ENCODE measurements around the gene ZNF710. TPM values are rescaled to one million over a fixed set of nuclear protein-coding genes. Genes with fewer than 3 reads are reported as not detected.

ZNF710 gene
- total RNA-seq, 4 donors from 2014 or later, result 19.2 to 32.1 (median 25.0) TPM

DNA sequence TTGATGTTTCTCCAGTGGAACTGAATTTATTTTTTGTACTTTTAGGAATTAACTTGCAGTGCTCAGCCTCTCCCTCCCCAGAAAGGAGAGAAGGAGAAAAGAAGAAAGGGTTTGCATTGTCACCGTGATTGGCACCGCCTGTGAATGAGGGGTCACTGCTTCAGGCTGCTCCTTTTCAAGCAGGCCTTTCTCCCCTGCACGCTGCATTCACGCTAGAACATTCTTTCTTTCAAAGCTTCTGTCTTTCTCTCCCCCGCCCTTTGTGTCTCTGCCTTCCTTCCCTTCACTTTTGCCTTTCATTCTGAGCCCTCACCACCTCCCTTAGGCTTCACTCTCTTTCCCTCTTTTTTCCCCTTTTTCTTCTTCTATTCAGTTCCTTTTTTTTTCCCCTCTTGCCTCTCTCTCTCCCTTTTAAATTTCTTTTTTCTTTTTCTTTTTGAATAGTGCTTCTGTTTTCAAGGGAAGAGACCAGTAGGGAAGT lies 42.4 kb downstream of the ZNF710 start:
- no peak overlapping the region for H3K27ac ChIP-seq
- TF ChIP-seq, protein P1, sequence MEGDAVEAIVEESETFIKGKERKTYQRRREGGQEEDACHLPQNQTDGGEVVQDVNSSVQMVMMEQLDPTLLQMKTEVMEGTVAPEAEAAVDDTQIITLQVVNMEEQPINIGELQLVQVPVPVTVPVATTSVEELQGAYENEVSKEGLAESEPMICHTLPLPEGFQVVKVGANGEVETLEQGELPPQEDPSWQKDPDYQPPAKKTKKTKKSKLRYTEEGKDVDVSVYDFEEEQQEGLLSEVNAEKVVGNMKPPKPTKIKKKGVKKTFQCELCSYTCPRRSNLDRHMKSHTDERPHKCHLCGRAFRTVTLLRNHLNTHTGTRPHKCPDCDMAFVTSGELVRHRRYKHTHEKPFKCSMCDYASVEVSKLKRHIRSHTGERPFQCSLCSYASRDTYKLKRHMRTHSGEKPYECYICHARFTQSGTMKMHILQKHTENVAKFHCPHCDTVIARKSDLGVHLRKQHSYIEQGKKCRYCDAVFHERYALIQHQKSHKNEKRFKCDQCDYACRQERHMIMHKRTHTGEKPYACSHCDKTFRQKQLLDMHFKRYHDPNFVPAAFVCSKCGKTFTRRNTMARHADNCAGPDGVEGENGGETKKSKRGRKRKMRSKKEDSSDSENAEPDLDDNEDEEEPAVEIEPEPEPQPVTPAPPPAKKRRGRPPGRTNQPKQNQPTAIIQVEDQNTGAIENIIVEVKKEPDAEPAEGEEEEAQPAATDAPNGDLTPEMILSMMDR (IDR thresholded peaks at IDR 0.05), result no peak
- no peak for TF ChIP-seq EP300 (IDR thresholded peaks at IDR 0.05)
- TF ChIP-seq POLR2AphosphoS5 (IDR thresholded peaks at IDR 0.05), result no peak

DNA sequence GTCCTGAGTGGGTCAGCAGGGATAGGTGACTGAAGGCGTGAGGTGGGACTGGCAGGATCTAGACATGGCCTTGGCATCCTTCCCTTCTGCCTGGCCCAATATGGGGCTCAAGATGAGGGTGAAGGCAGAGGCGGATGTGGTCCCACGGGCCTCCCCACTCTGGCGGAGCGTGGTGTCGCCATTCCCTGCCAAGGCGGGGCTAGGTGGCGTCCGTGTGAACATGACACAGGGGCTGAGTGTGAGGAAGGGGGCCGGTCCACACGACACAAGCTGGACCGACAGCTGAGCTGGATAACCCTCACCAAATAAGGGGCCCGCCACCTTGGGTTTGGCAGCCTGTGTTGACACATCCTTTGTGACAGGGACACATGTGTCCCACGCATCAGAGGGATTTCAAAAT lies 43.1 kb downstream of the ZNF710 start:
- Histone ChIP-seq H3K4me1 (peaks cover 67% of the 10 kb centered on the region), H3K4me3 (no peak overlapping the region), H3K27me3 (no peaks in the 10 kb centered on the region), H3K36me3 (no peaks in the 10 kb centered on the region), H3K9me3 (no peaks in the 10 kb centered on the region), H3K27ac (no peak overlapping the region)
- TF ChIP-seq, protein P1 (IDR thresholded peaks at IDR 0.05), result no peak
- TF ChIP-seq EP300 (IDR thresholded peaks at IDR 0.05) (no peak), POLR2A (IDR thresholded peaks at IDR 0.05) (no peak), POLR2AphosphoS5 (IDR thresholded peaks at IDR 0.05) (no peak)
- 91% methylated on average over 14 of the region's 14 CpGs for WGBS
- no peak for DNase-seq (ENCODE audit: low spot score in 2 of 2)

More for the DNA sequence above, 42.4 kb downstream of the ZNF710 start:
- Histone ChIP-seq H3K4me1 (peaks cover 64% of the 10 kb centered on the region), H3K9me3 (no peaks in the 10 kb centered on the region), H3K36me3 (no peaks in the 10 kb centered on the region), H3K27me3 (no peaks in the 10 kb centered on the region), H3K4me3 (no peak overlapping the region)
- 89% methylated on average over 5 of the region's 5 CpGs for WGBS
- no peak for DNase-seq (ENCODE audit: low spot score in 2 of 2)

GRCh38 chr15:90044916-90045371 lies 43.8 kb downstream of the ZNF710 start:
- WGBS, result 99% methylated on average over 4 of the region's 4 CpGs
- no peak for DNase-seq (ENCODE audit: low spot score in 2 of 2)
- peaks cover 60% of the 10 kb centered on the region for H3K4me1 ChIP-seq
- no peak overlapping the region for H3K4me3 ChIP-seq
- H3K27me3 ChIP-seq, result no peaks in the 10 kb centered on the region
- H3K9me3 ChIP-seq, result no peaks in the 10 kb centered on the region
- TF ChIP-seq POLR2AphosphoS5 (IDR thresholded peaks at IDR 0.05), result no peak
- TF ChIP-seq EP300 (IDR thresholded peaks at IDR 0.05), result no peak
- TF ChIP-seq, protein P1 (IDR thresholded peaks at IDR 0.05), result no peak
- no peak for TF ChIP-seq POLR2A (IDR thresholded peaks at IDR 0.05)
- no peak overlapping the region for H3K27ac ChIP-seq
- H3K36me3 ChIP-seq, result no peaks in the 10 kb centered on the region

DNA sequence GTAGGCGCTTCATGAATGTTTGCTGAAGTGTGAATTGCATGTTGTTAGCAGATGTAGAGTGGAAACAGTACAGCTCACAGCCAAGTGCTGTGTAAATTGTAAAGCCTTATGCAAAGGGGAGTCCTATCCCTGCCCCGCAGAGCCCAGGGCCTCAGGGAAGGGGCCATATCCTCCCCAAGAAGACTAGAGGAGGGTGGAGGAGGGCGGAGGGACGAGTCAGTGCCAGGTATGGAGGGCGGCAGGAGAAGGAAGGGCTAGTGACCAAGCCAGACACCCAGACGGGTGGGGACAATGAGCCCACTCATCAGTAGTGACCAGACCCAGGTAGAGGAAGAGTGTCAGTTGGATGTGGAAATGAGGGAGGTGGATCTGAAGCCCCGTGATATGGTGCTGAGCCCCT lies 45.2 kb downstream of the ZNF710 start:
- H3K4me3 ChIP-seq, result no peak overlapping the region
- TF ChIP-seq POLR2AphosphoS5 (IDR thresholded peaks at IDR 0.05) (no peak), EP300 (IDR thresholded peaks at IDR 0.05) (no peak)
- TF ChIP-seq, protein P1 (IDR thresholded peaks at IDR 0.05), result no peak
- H3K27me3 ChIP-seq, result no peaks in the 10 kb centered on the region
- 60% methylated on average over 7 of the region's 7 CpGs for WGBS
- H3K9me3 ChIP-seq, result no peaks in the 10 kb centered on the region
- peaks cover 51% of the 10 kb centered on the region for H3K4me1 ChIP-seq
- H3K36me3 ChIP-seq, result no peaks in the 10 kb centered on the region
- no peak for DNase-seq (ENCODE audit: low spot score in 2 of 2)
- H3K27ac ChIP-seq, result peak overlapping the region; percentile 76

- H3K36me3 ChIP-seq, result no peaks in the 10 kb centered on the region
- TF ChIP-seq, protein P1 (IDR thresholded peaks at IDR 0.05), result no peak
- TF ChIP-seq POLR2A (IDR thresholded peaks at IDR 0.05) (no peak), POLR2AphosphoS5 (IDR thresholded peaks at IDR 0.05) (peak in 2 of 3 donors; percentile 70 to 92), EP300 (IDR thresholded peaks at IDR 0.05) (no peak)
- no peaks in the 10 kb centered on the region for H3K9me3 ChIP-seq
- peaks cover 48% of the 10 kb centered on the region for H3K4me1 ChIP-seq
- WGBS, result 43% methylated on average over 8 of the region's 12 CpGs
- H3K27me3 ChIP-seq, result no peaks in the 10 kb centered on the region
- peak overlapping the region; percentile 76 for H3K27ac ChIP-seq
- no peak for DNase-seq (ENCODE audit: low spot score in 2 of 2)
- H3K4me3 ChIP-seq, result peak overlapping the region; percentile 2
These were observed 45.8 kb downstream of the ZNF710 start for GRCh38 chr15:90046911-90047392.
